OCI-LY7 (cell line): Measurements from ENCODE around the gene TTC19. TPM values are rescaled to one million over a fixed set of nuclear protein-coding genes. Genes with fewer than 3 reads are reported as not detected.

ENCODE experiments used
- BruUV-seq: library from RNA; stranded (reverse); fragments of 400-500 nt; replicated peaks from 2 replicates; lab custom pipeline; 2021; lab: Mats Ljungman, UMichigan
- CTCF ChIA-PET: fragments of 300-600 bp; sonication (Branson Sonifier 250); formaldehyde crosslinking; loops from one replicate; lab custom pipeline; 2022; ENCODE audit warnings: antibody characterized with exemption; ENCODE audit not compliant: unreplicated experiment; lab: Charles Lee
- POLR2A ChIA-PET: fragments of 300-600 bp; sonication (Branson Sonifier 250); formaldehyde crosslinking; loops from one replicate; lab custom pipeline; 2022; ENCODE audit warnings: antibody characterized with exemption; lab: Charles Lee
- DNase-seq: peaks from one replicate; pipeline ENCODE4 v3.0.0-alpha.2; 2015; ENCODE audit warnings: low spot score
- H2AFZ ChIP-seq: fragments of 200-600 bp; sonication (generic), shearing (Covaris generic); 2 replicates; pipeline ENCODE4 v1.6.1; 2014; ENCODE audit warnings: mild to moderate bottlenecking, antibody characterized with exemption, low read length, moderate library complexity
- H3K27ac ChIP-seq: fragments of 200-600 bp; sonication (generic); 2 replicates; pipeline ENCODE4 v1.5.1; 2014; ENCODE audit warnings: mixed run types, low read depth, mild to moderate bottlenecking, moderate library complexity, low read length, inconsistent platforms; ENCODE audit not compliant: poor library complexity, severe bottlenecking
- H3K36me3 ChIP-seq: fragments of 200-600 bp; sonication (generic); 2 replicates; pipeline ENCODE4 v1.6.1; 2014; ENCODE audit warnings: mild to moderate bottlenecking, antibody characterized with exemption, low read length, moderate library complexity, mixed read lengths; ENCODE audit not compliant: insufficient read depth
- H3K4me1 ChIP-seq: fragments of 200-600 bp; sonication (generic); 2 replicates; pipeline ENCODE4 v1.5.1; 2014; ENCODE audit warnings: mild to moderate bottlenecking, low read length; ENCODE audit not compliant: insufficient read depth, poor library complexity, severe bottlenecking
- H3K4me2 ChIP-seq: fragments of 200-600 bp; sonication (generic); 2 replicates; pipeline ENCODE4 v1.6.1; 2014; ENCODE audit warnings: mild to moderate bottlenecking, low read length
- H3K4me3 ChIP-seq: fragments of 200-600 bp; sonication (generic); 2 replicates; pipeline ENCODE4 v1.5.1; 2014; ENCODE audit warnings: mild to moderate bottlenecking, low read depth, low read length; ENCODE audit not compliant: poor library complexity, severe bottlenecking
- H3K79me2 ChIP-seq: fragments of 200-600 bp; sonication (generic); 2 replicates; pipeline ENCODE4 v1.6.1; 2016; ENCODE audit warnings: low read depth, mild to moderate bottlenecking, low read length, moderate library complexity, mixed read lengths; ENCODE audit not compliant: insufficient read depth
- H3K9me2 ChIP-seq: fragments of 200-600 bp; sonication (generic); 2 replicates; pipeline ENCODE4 v1.6.1; 2016; ENCODE audit warnings: mild to moderate bottlenecking, low read length, mixed read lengths; ENCODE audit not compliant: insufficient read depth
- H3K9me3 ChIP-seq: fragments of 200-600 bp; sonication (generic); 2 replicates; pipeline ENCODE4 v1.6.1; 2014; ENCODE audit warnings: mild to moderate bottlenecking, mixed run types, low read length, mixed read lengths
- H4K20me1 ChIP-seq: fragments of 200-600 bp; sonication (generic); 2 replicates; pipeline ENCODE4 v1.6.1; 2014; ENCODE audit warnings: mild to moderate bottlenecking, antibody characterized with exemption, low read length, moderate library complexity, mixed read lengths; ENCODE audit not compliant: insufficient read depth
- CTCF ChIP-seq: fragments of 200-600 bp; sonication (generic); conservative IDR thresholded peaks from 2 replicates; pipeline ENCODE4 v1.5.1; 2014; ENCODE audit warnings: mild to moderate bottlenecking, antibody characterized with exemption, low read length, moderate library complexity, mixed read lengths
- EZH2phosphoT487 ChIP-seq: fragments of 200-600 bp; sonication (generic); IDR thresholded peaks from 2 replicates; pipeline ENCODE4 v1.6.1; 2018; ENCODE audit warnings: low read depth, borderline replicate concordance, mild to moderate bottlenecking, mixed run types, antibody characterized with exemption, low read length, moderate library complexity, mixed read lengths
- intact Hi-C: fragments of 100-400 bp; cut with micrococcal nuclease; formaldehyde crosslinking; loops from one replicate; pipeline ENCODE4 v1.10.0; 2022; ENCODE audit not compliant: unreplicated experiment
- total RNA-seq, 2 experiments: library from RNA; depleted of rRNA in 1 of 2; stranded (reverse); fragments of >200 nt in 1 of 2; shearing (Covaris generic) in 1 of 2; gene quantifications; 2 replicates each; pipeline ENCODE4 v1.2.3, GENCODE V29; 2014 to 2022

The TTC19 gene
- total RNA-seq, 2 experiments from 2014 or later, result 42.0 to 43.7 TPM

- no peak overlapping the region for H3K4me3 ChIP-seq
- no peaks in the 10 kb centered on the region for H3K9me2 ChIP-seq
- H3K36me3 ChIP-seq, result no peaks in the 10 kb centered on the region
- intact Hi-C loops, result no loop called here
- no peak overlapping the region for H3K27ac ChIP-seq
- H3K4me2 ChIP-seq, result no peak overlapping the region
- no peaks in the 10 kb centered on the region for H3K9me3 ChIP-seq
- H3K4me1 ChIP-seq, result no peaks in the 10 kb centered on the region
- no peaks in the 10 kb centered on the region for H3K79me2 ChIP-seq
- no peak overlapping the region for H2AFZ ChIP-seq
- no TSS peak for BruUV-seq
- ChIA-PET CTCF (no interaction called here), POLR2A (no interaction called here)
- no peaks in the 10 kb centered on the region for H4K20me1 ChIP-seq
- no peak for DNase-seq
- no peak for TF ChIP-seq EZH2phosphoT487
- TF ChIP-seq CTCF, result no peak
Measured at GRCh38 chr17:15955793-15956541, 43.7 kb upstream of the TTC19 start.

GRCh38 chr17:15957206-15957605, 42.4 kb upstream of the TTC19 start:
- no peak for DNase-seq
- no peaks in the 10 kb centered on the region for H3K79me2 ChIP-seq
- ChIA-PET CTCF (no interaction called here), POLR2A (no interaction called here)
- no peak overlapping the region for H3K27ac ChIP-seq
- intact Hi-C loops, result no loop called here
- H3K9me3 ChIP-seq, result no peaks in the 10 kb centered on the region
- no peaks in the 10 kb centered on the region for H3K4me1 ChIP-seq
- H3K4me2 ChIP-seq, result no peak overlapping the region
- H2AFZ ChIP-seq, result no peak overlapping the region
- H3K9me2 ChIP-seq, result no peaks in the 10 kb centered on the region
- BruUV-seq, result no TSS peak
- TF ChIP-seq CTCF (no peak), EZH2phosphoT487 (no peak)
- no peaks in the 10 kb centered on the region for H3K36me3 ChIP-seq
- H3K4me3 ChIP-seq, result no peak overlapping the region
- H4K20me1 ChIP-seq, result no peaks in the 10 kb centered on the region

DNA sequence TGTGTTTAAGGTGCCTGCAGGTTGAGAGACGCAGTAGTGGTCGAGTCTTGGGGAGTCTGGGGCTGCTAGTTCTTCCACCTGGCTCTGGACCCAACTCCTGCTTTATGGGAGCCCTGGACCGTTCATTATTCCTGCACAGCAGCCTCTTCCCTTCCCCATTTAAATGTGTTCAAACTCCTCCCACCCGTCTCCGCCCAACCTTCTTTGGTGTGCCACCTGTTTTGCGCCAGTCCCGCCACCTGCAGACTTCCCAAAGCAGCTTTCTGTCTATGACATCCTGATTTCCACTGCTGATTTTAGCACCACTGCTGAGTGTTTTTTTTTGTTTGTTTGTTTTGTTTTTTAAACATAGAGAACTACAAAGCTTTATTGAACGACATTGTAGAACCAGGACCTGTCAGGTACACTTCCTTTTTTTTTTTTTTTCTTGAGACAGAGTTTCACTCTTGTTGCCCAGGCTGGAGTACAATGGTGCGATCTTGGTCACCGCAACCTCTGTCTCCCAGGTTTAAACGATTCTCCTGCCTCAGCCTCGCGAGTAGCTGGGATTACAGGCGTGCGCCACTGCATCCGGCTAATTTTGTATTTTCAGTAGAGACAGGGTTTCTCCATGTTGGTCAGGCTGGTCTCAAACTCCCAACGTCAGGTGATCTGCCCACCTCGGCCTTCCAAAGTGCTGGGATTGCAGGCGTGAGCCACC, 41.9 kb upstream of the TTC19 start:
- Histone ChIP-seq H3K9me2 (no peaks in the 10 kb centered on the region), H3K36me3 (no peaks in the 10 kb centered on the region), H3K9me3 (no peaks in the 10 kb centered on the region), H3K79me2 (no peaks in the 10 kb centered on the region), H3K4me1 (no peaks in the 10 kb centered on the region), H2AFZ (no peak overlapping the region), H3K4me3 (no peak overlapping the region), H4K20me1 (no peaks in the 10 kb centered on the region), H3K27ac (no peak overlapping the region), H3K4me2 (no peak overlapping the region)
- POLR2A ChIA-PET, result interaction anchor here (0.6 to 1.0 kb wide), 2 partner anchors 13 to 26 kb away, joined by 3 read pairs; no protein-coding TSS in a partner anchor
- no peak for TF ChIP-seq CTCF
- TF ChIP-seq EZH2phosphoT487, result no peak
- CTCF ChIA-PET, result no interaction called here
- no TSS peak for BruUV-seq
- intact Hi-C loops, result no loop called here
- DNase-seq, result no peak
